Duodenal mucosa (tissue), 2 donors: ENCODE results near the gene M1AP.
"Not testable (repeated sequence)": the region's sequence is repeated elsewhere in the genome, so short reads cannot be mapped to it uniquely, and the experiment has no call there.

Experiments used
- H3K27ac ChIP-seq: one replicate; pipeline ENCODE4 v1.7.0; 2013; ENCODE audit warnings: low read depth, low read length
- H3K27me3 ChIP-seq, 2 donors: one replicate each; pipeline ENCODE4 v1.7.0; 2013; ENCODE audit warnings: low read length in 2 of 2, control low read depth in 1 of 2; ENCODE audit not compliant: insufficient read depth in 2 of 2, control insufficient read depth in 1 of 2
- H3K36me3 ChIP-seq, 2 donors: one replicate each; pipeline ENCODE4 v1.7.0; 2013; ENCODE audit warnings: low read length in 2 of 2, control low read depth in 1 of 2; ENCODE audit not compliant: insufficient read depth in 2 of 2, control insufficient read depth in 1 of 2
- H3K4me1 ChIP-seq, 2 donors: one replicate each; pipeline ENCODE4 v1.7.0; 2013; ENCODE audit warnings: low read length in 2 of 2, control low read depth in 1 of 2; ENCODE audit not compliant: insufficient read depth in 2 of 2, control insufficient read depth in 1 of 2
- H3K4me3 ChIP-seq, 2 donors: one replicate each; pipeline ENCODE4 v1.7.0; 2013; ENCODE audit warnings: low read length in 2 of 2, low read depth in 1 of 2
- H3K9ac ChIP-seq, 2 donors: one replicate each; pipeline ENCODE4 v1.7.0; 2013; ENCODE audit warnings: low read length in 2 of 2, low read depth in 1 of 2
- H3K9me3 ChIP-seq, 2 donors: one replicate each; pipeline ENCODE4 v1.7.0; 2013; ENCODE audit warnings: low read length in 2 of 2, control low read depth in 1 of 2; ENCODE audit not compliant: control insufficient read depth in 1 of 2

M1AP gene

DNA sequence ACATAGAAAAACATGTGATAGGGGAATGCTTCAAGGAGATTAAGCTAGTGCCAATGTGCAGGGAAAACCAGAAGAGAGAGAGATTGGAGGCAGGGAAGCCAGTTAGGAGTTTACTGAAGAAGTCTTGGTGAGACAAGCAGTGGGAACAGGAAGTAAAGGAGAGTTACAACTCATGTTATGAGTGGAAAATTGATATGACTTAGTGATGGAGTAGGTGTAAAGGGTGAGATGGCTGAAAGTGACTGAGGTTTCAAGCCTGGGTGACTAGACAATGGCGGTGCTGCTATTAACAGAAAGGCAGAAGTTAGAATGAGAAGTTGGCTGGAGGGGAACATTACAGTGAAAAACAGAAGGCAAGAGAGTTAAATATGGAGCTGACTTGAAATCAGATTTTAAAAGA lies 77.1 kb downstream of the M1AP start:
- H3K9ac ChIP-seq = no peak overlapping the region
- peaks cover 0 to 8% of the 10 kb centered on the region in 2 donors for H3K4me1 ChIP-seq
- H3K27me3 ChIP-seq = peaks cover 0 to 3% of the 10 kb centered on the region in 2 donors
- H3K36me3 ChIP-seq = no peaks in the 10 kb centered on the region
- no peak overlapping the region for H3K27ac ChIP-seq
- no peak overlapping the region for H3K4me3 ChIP-seq
- no peaks in the 10 kb centered on the region for H3K9me3 ChIP-seq

DNA sequence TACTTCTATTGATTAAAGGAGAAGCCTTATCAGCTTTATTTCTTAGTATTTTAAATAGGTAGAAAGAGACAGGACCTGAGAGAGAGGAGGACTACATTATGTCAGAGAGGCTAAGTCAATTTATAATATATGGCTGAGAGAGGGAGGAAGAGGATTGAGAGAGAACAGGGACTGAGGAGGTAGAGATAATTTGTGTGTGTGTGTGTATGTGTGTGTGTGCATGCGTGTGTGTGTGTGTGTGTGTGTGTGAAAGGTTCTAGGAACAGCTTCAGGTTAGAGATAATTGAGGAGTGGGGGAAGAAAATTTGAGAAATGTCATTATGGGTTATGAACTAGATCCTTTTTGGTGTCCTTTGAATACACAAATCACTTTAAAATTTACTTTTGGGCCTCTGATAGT lies 78.4 kb downstream of the M1AP start:
- Histone ChIP-seq H3K27me3 (peaks cover 0 to 3% of the 10 kb centered on the region in 2 donors), H3K27ac (no peak overlapping the region), H3K4me1 (no peaks in the 10 kb centered on the region), H3K36me3 (no peaks in the 10 kb centered on the region), H3K9ac (no peak overlapping the region), H3K4me3 (no peak overlapping the region), H3K9me3 (no peaks in the 10 kb centered on the region)

DNA sequence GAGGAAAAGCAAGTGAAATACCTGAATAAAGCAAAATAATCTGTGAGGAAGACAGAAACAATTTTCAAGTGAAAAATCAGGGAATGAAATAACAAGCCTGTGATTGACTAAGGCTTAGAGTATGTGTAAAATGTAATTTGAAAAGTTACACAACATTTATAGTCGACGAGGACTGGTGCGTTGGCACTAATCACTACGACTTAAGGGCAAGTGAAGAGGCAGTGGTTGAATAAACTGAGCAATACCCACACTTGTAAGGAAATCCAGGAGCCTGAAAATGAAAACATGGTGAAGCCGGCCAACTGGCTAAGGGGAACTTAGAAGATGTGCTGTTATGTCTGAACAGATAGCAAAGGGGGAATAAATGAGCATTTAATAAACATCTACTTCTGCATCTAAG lies 80.2 kb downstream of the M1AP start:
- no peak overlapping the region for H3K4me3 ChIP-seq
- no peak overlapping the region for H3K27ac ChIP-seq
- peaks cover 0 to 3% of the 10 kb centered on the region in 2 donors for H3K27me3 ChIP-seq
- H3K9ac ChIP-seq = no peak overlapping the region
- no peaks in the 10 kb centered on the region for H3K36me3 ChIP-seq
- no peaks in the 10 kb centered on the region for H3K4me1 ChIP-seq
- no peaks in the 10 kb centered on the region for H3K9me3 ChIP-seq

DNA sequence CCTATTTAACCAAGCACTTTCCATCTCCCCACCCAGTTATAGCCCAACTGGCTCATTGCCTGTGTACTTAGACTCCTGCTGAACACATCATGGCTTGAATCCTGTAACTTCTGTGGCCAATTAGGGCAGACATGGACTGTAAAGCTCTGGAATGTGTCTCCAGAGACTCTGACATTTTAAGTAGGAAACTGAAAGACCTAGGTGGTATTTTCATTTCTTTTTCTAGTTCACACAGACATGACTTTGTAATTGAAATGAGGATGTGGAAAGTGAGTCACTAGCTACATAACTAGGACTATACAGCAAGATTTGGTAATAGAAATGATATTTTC lies 81.4 kb downstream of the M1AP start:
- peaks cover 0 to 3% of the 10 kb centered on the region in 2 donors for H3K27me3 ChIP-seq
- H3K9ac ChIP-seq = no peak overlapping the region
- no peaks in the 10 kb centered on the region for H3K9me3 ChIP-seq
- no peak overlapping the region for H3K27ac ChIP-seq
- no peak overlapping the region for H3K4me3 ChIP-seq
- no peaks in the 10 kb centered on the region for H3K36me3 ChIP-seq
- H3K4me1 ChIP-seq = no peaks in the 10 kb centered on the region

DNA sequence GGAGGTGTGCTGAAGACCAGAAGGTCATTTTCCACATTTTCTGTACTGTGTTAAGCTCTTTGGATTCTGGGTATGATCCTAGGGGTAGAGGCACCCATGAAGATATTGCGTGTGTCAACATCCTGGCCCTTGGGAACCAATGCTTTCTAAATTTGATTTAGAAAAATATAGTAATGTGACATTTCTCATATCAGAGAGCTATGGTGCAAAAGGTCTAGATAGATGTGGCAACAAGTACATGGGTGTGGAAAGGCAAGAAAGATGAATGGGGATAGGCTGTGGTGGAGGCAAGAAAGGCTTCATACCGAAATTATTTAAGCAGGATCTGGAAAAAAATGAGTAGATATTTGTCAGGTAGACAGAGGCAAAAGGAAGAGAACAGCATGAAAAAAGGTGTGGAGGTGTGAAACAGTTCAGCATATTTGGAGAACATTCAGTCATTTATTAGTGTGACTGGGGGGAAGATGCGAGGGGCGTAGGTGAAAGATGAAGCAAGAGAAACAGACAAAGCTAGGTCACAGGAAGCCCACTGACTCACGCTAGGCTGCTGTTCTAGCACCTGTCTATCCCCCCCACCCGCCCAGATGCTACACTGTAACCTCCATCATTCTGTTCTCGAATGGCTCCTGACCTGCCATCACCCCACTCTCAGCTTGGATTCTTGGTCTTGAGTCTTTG lies 81.9 kb downstream of the M1AP start:
- no peaks in the 10 kb centered on the region for H3K4me1 ChIP-seq
- no peaks in the 10 kb centered on the region for H3K36me3 ChIP-seq
- H3K27me3 ChIP-seq = peaks cover 0 to 3% of the 10 kb centered on the region in 2 donors
- no peak overlapping the region for H3K4me3 ChIP-seq
- H3K27ac ChIP-seq = no peak overlapping the region
- H3K9ac ChIP-seq = no peak overlapping the region
- no peaks in the 10 kb centered on the region for H3K9me3 ChIP-seq

DNA sequence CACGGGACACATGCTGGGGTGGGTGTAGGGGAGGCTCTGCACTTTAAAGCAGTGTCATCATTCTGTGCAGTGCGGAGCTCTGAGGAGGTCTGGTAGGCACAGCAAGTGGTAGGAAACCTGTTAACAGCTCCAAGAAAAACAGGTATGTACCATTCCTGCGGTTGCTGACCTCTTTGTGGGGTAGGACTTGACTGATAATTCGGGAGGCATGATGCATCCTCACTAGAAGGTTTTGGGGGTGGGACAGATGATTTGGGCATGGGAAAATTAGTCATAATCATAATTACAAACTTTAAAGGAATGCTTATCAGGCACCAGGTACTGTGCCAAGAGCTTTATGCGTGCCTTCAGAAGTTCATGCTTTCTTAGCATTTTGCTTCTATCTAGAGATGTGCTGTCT lies 83.9 kb downstream of the M1AP start:
- Histone ChIP-seq H3K36me3 (no peaks in the 10 kb centered on the region), H3K9ac (no peak overlapping the region), H3K4me1 (peaks cover 0 to 7% of the 10 kb centered on the region in 2 donors), H3K4me3 (no peak overlapping the region), H3K9me3 (no peaks in the 10 kb centered on the region), H3K27ac (no peak overlapping the region), H3K27me3 (peaks cover 0 to 3% of the 10 kb centered on the region in 2 donors)

DNA sequence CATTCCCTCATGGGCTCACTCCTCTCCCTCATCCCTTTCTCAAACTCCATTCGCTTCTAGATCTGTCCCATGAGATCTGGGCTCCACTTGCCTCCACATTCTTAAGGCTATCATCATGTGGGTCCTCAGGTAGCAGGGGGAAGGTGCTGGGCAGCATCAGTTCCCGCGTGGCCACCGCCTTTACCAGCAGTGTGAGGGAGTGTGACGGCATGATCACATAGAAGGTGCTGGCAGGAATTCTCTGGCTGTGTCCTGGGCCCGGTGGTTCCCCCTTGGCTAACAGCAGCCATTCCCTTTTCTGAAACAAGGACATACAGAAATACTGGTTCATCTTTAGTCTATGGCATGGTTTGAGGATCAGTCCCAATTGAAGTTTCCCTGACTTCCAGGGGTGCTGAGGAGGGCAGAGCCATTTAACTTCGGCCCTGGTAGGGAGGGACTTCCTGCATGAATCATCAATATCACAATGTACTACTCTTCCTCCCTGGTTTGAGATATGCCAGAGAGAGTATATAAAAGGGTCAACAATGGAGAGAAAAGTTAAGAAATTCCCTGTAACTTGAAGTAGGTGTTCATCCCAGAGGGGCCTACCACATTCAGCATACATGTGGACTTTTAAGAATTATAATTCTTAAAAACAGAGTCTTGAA lies 85.9 kb downstream of the M1AP start:
- Histone ChIP-seq H3K9ac (no peak overlapping the region), H3K4me1 (peaks cover 0 to 15% of the 10 kb centered on the region in 2 donors), H3K36me3 (no peaks in the 10 kb centered on the region), H3K27me3 (no peaks in the 10 kb centered on the region), H3K4me3 (no peak overlapping the region), H3K9me3 (no peaks in the 10 kb centered on the region), H3K27ac (no peak overlapping the region)

DNA sequence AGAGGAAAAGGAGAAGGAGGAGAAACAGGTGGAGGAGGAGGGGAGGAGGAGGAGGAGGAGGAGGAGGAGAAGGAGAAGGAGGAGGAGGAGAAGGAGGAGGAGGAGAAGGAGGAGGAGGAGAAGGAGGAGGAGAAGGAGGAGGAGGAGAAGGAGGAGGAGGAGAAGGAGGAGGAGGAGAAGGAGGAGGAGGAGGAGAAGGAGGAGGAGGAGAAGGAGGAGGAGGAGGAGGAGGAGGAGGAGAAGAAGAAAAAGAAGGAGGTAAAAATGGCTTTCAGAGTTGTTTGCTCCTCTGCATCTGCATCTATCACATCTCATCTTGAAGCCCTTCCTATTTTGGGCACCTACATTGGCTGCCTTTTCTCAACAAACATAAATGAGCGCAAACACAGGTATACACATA lies 87.1 kb downstream of the M1AP start:
- H3K4me3 ChIP-seq, H3K27ac ChIP-seq, H3K36me3 ChIP-seq, H3K27me3 ChIP-seq, H3K9ac ChIP-seq, H3K9me3 ChIP-seq: not testable (repeated sequence)
- H3K4me1 ChIP-seq = peaks cover 5 to 15% of the 10 kb centered on the region in 2 donors

DNA sequence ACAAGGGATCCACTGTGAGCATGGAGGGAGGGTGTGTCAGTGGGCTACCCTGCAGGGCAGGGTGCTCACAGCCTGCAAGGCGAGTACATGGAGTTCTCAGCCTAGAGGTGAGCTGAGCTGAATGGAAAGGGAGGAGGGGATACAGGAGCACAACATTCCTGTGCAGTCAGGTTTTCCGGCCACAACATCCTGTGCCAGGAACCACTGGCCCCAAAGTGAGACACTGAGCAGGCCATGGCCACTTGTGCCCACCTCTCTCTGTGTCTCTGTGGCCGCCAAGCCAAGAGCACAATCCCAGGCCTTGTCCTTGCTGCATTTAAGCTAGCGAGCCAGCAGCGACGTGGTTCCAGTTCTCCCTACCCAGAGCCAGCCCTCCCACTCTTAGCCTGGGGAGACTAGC lies 87.5 kb downstream of the M1AP start:
- Histone ChIP-seq H3K4me3 (no peak overlapping the region), H3K36me3 (peaks cover 4 to 7% of the 10 kb centered on the region in 2 donors), H3K9ac (no peak overlapping the region), H3K9me3 (no peaks in the 10 kb centered on the region), H3K27ac (no peak overlapping the region), H3K27me3 (no peaks in the 10 kb centered on the region), H3K4me1 (peaks cover 9 to 19% of the 10 kb centered on the region in 2 donors)

DNA sequence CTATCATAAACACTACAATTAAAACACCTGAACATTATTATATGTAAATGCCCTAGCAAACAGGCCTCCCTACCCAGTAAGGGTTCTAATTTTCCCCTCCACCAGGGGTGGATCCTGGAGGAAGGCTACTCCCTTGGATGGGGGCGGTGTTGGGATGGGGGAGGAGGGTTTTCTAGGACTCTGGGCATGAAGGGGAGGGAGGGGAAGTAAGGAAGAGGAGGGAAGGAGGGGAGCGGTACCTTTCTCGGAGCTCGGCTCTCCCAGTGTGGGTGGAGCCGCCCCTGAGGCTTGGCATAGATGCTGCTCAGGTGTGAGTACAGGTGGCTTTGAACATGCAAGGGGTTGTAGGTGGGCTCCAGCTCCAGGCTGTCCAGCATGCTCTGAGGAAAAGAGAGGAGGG lies 88.2 kb downstream of the M1AP start:
- no peak overlapping the region for H3K9ac ChIP-seq
- H3K27ac ChIP-seq = no peak overlapping the region
- peaks cover 4 to 7% of the 10 kb centered on the region in 2 donors for H3K36me3 ChIP-seq
- H3K9me3 ChIP-seq = no peaks in the 10 kb centered on the region
- H3K27me3 ChIP-seq = no peaks in the 10 kb centered on the region
- peaks cover 16 to 20% of the 10 kb centered on the region in 2 donors for H3K4me1 ChIP-seq
- H3K4me3 ChIP-seq = no peak overlapping the region
